Stimulated activated CD4-positive, alpha-beta T cell treated with anti-CD3 and anti-CD28 coated beads, Interleukin-15, amount 100 ng/mL, for 48 hours (primary cell): ENCODE results near the gene PRKCE.
A peak's percentile ranks its signal among the peaks of the same experiment; 100 is the strongest.

ENCODE experiments used
- DNase-seq, 2 donors: peaks; one replicate each; pipeline ENCODE4 v3.0.0-alpha.2; 2020; ENCODE audit warnings: low read depth in 2 of 2

Gene PRKCE

DNA sequence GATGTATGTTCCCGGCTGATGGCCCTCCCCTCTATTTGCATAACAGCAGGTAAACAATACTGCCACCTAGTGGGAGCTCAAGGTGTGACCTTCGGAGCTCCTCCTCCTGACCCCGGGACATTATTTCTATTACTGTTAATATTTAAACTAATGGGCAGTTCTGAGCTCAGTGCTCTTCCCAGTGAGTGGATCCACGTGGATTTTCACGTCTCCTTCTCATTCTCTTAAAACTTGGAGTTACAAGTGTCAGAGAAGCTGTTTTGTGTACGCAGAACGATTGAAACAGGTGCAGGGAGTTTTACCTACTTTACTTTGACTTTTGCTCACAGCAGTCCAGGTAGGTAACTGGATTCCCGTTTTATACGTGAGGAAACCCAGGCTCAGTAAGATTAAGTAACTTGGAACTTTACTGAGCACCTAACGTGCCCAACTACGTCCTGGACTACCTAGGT lies 127.3 kb downstream of the PRKCE start:
- DNase-seq, result peak; percentile 40 to 58

DNA sequence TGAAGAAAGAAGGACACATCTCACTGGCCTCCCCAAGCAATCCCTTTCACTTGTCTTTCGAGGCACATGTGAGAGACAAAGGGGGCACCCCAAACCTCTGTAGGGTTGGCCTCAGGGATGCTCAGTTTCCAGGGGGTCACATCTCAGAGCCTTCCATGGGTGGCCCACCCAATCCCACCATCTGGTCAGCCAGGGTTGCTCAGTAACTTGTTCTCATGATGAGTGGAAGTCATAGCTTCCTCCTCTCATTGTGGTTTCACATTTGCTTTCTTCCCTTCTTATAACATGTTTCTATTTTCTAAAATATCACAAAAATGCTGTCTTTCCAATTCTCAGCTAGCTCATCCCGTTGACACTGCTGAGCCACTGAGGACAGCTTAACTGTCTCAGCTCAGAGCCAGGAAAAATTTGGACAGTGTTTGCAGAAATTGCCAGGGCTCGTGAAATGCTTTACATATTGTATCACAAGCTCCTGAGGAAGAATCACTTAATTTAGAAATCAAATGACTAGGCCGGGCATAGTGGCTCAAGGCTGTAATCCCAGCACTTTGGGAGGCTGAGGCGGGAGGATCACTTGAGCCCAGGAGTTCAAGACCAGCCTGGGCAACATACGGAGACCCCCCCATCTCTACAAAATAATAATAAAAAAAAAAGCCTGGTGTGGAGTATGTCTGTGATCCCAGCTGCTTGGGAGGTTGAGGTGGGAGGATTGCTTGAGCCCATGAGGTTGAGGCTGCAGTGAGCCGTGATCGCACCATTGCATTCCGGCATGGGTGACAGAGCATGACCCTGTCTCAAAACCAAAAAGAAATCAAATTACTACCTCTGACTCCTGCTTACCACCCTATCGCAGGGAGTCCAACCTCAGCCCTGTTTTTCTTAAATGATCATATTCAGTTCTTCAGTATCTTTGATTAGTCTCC lies 129.3 kb downstream of the PRKCE start:
- DNase-seq, result no peak

GRCh38 chr2:45781464-45781811 lies 130.0 kb downstream of the PRKCE start:
- no peak for DNase-seq

- no peak for DNase-seq
Measured at GRCh38 chr2:45782436-45782835, 131.0 kb downstream of the PRKCE start.

DNA sequence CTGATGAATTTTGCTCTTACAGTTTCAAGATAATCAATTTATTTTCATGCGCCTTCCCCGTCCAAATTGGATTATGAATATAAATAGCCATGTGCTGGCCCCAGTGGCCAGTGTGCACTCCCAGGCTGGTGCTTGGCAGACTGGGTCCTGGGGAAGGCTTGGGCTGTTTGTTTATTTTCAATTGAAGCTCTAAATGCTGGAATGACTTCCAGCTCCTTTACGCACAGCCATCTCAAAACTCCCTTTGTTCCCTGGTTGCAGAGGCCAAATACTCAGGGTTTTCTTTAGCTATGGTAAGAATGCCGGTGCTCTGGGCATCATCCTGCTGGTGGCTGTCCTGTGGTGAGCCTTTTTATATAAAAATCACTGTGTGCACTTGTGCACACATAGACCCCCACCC lies 131.5 kb downstream of the PRKCE start:
- no peak for DNase-seq

DNA sequence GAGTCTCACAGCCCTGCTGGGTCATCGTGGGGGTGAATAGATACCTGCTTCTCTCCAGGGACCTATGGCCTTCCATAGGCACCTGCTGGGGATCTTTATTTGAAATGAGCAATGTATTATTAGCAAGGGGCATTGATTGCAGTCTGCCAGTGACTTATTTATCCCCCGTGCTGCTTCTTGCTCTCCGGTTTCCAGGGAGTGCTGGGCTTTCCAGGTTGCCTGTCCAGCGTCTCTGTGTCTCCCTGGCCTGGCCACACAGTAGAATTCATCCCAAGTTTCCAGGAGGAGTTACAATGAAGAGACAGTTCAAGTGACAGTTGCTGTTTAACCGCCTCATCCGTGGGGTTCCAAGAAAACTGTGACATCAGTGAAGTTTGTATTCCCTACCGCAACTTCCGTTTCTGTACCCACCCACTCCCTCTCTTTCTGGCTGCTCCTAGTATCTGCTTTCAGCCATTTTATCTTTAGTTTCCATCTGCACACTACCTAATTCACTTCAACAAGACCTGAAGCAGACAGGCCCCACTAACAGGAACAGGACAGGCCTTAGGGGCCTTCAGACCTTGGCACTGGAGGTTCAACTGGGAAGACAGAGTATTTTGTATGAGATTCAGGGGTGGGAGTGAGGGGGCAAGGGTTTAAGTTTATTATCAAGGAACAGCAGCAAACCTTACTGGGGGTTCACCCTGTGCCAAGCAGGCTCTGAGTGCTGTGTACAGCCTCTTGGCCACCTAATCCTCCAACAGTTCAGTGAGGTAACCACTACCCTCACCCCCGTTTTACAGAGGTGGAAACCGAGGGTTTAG lies 134.8 kb downstream of the PRKCE start:
- DNase-seq, result no peak

- no peak for DNase-seq
Measured at GRCh38 chr2:45786836-45787357, 135.4 kb downstream of the PRKCE start.

DNA sequence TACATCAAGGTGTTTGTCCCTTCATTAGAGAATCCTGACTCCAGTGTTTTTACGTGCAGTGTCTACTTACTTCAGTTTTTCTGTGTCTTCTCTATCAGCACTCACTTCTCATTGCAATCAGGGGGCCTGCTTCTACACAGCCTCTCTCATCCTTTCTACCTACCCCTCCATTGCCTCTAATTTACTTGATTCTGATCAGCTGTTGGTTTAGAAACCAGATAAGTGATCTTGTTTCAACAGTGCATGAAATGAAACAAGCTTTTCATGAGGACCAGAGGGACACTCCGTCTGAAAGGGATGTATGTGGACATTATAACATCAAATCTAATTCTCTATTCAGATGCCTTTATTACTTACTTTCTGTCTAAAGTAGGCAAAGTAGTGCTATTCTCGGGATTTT lies 136.9 kb downstream of the PRKCE start:
- no peak for DNase-seq

DNA sequence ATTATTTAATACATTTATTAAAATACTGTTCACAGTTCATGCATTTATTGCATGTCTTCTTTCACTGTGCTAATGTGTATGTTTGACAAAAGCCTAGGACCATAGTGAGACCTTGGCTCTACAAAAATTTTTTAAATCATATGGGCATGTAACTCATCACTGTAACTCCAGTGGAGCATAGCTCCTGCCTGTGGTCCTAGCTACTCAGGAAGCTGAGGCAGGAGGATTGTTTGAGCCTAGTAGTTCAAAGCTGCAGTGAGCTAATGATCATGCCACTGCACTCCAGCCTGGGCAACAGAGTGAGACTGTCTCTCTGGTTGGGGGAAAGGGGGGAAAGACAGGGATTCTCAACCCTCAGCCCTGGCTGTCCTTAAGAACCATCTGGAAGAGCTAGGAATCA lies 137.8 kb downstream of the PRKCE start:
- no peak for DNase-seq

GRCh38 chr2:45789961-45790723 lies 138.7 kb downstream of the PRKCE start:
- no peak for DNase-seq

GRCh38 chr2:45793305-45793962 lies 142.0 kb downstream of the PRKCE start:
- DNase-seq, result no peak

DNA sequence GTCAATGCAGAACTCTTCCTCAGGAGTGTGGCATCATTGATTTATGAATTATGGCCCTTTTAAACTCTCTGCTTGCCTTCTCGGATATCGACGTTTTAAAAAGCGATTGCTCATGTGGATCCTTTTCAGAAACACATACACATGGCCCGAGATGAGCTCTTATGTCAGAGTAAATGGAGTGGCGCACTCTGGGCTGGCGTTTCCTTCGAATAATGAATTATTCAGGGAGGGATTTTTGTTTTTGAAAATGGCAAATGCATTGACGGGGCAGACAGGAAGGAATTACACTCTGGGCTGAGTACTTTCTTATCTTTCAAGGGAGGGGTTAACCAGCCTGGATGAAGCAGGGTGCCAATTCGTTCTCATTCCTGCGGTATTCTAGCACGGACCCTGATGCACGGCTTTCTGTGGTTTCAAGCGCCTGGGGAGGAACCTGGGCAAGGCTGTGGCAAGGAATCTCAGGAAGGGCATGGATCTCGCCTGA lies 142.7 kb downstream of the PRKCE start:
- DNase-seq, result no peak

- DNase-seq, result no peak
Measured at GRCh38 chr2:45796500-45796899, 145.0 kb downstream of the PRKCE start.

- DNase-seq, result no peak
Measured at GRCh38 chr2:45797451-45798230, 146.2 kb downstream of the PRKCE start.

- DNase-seq, result no peak
Measured at GRCh38 chr2:45799679-45800381, 148.4 kb downstream of the PRKCE start.

DNA sequence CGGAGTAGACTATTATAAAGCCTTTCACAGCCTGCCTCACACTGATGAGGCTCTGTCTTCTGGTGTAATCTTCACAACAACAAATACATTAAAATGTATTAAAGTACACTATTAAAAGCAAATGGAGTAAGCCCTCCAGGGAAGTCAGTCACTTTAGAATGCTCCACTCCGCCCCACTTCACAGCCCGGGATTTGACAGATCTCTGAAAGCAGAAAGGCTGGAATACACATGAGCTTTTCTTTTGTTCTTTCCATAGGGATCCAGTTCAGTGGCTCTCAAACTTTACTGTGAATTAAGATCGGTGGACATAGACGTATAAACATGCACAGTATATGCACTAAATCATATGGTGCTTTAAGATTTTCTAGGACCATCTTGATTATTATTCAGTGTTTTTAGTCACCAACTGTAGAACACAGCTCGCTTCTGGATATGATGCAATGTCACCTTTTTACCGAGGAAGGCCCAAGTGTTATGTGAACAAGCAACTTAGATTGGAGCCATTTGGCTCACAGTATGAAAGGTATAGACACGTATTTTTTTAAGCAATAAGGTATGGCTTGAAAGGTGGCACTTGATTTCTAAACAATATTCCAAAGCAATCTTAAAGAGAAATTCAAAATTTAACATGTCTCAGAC lies 151.1 kb downstream of the PRKCE start:
- no peak for DNase-seq

GRCh38 chr2:45804987-45805755 lies 153.7 kb downstream of the PRKCE start:
- DNase-seq, result no peak

DNA sequence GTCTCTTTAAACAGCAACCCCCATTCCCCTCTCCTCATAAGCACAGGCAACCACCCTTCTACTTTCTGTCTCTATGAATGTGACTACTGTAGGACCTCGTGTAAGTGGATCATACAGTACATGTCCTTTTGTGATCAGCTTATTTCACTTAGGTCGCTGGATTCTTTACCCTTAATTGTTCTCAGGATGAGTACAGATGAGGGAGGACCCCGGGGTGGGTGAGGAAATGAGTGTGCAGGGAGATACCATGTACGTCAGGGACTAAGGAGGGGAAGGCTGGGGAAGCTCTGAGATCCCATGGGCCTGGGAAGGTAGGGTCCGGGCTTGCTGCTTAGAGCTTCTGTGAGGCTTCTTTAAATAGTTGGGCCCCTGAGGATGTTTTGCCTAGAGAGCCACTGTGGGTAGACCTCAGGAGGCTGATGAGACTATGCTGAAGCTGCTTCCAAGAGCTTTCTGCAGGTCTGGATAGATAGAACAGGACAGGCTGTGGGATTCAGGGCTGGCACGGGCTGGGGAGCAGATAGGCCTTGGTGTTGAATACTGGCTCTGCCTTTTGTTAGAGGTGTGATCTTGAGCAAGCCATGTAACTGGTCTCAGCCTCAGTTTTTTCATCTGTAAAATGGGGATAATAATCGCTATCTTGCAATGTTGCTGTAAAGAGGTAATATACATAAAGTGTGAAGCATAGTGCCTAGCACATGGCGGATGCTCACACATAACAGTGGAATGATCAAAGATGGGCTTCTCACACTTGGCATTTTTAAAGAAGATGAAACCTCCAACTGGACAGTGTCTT lies 155.3 kb downstream of the PRKCE start:
- no peak for DNase-seq
